GM19238 (cell line): ENCODE measurements around the gene GXYLT2.
"Not testable (repeated sequence)": the region's sequence is repeated elsewhere in the genome, so short reads cannot be mapped to it uniquely, and the experiment has no call there.

Experiments used
- DNase-seq: peaks from one replicate; pipeline ENCODE4 v3.0.0; 2011; ENCODE audit warnings: low spot score; ENCODE audit not compliant: insufficient read length

Gene GXYLT2

DNA sequence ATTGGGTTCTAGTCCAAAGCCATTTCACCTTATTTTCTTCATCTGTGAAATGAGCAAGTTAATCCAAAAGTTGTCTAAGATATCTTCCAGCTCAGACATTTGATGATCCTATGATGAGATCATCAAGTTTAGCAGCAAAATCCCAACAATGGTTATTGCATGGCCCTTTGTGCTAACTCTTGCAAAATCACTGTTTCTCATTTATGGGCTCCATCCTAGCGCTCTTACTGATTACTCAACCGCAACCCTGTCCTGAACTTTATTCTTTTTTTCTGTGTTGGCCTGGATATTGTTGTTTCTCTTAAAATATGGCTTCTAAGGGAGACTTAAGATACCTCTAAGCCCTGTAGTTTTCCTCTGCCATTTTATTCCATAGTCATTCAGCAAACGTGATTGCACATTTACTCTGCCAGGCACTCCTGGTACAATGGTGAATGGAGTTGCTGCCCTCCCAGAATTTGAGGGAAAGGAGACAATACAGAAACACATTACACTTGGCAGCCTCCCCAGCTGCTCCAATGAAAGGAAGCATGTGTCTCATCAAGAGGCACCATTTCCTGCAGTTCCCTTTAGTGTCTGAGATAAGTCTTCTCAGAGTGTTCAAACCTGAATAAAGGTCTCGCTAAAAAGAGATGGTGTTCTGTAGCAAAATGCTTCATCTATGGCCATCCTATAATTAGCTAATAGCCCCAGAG, 4.4 kb downstream of the GXYLT2 start:
- no peak for DNase-seq

DNA sequence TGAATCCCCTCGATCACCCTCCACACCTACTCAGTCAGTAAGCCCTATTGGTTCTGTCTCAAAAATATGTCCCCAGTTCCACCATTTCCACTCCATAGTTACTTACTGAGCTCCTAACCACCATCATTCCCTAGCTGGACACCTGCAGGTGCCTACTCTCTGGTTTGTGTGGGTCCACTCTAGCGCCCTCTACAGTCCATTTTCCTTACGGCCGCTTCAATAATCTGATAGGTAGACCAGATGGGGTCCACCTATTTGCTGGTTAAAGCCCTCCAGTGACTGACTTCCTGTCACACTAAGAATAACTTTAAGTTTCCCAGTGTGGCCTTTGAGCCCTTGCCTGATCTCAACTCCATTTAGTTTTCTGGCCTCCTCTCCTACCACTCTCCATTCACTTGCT, 5.0 kb downstream of the GXYLT2 start:
- no peak for DNase-seq

DNA sequence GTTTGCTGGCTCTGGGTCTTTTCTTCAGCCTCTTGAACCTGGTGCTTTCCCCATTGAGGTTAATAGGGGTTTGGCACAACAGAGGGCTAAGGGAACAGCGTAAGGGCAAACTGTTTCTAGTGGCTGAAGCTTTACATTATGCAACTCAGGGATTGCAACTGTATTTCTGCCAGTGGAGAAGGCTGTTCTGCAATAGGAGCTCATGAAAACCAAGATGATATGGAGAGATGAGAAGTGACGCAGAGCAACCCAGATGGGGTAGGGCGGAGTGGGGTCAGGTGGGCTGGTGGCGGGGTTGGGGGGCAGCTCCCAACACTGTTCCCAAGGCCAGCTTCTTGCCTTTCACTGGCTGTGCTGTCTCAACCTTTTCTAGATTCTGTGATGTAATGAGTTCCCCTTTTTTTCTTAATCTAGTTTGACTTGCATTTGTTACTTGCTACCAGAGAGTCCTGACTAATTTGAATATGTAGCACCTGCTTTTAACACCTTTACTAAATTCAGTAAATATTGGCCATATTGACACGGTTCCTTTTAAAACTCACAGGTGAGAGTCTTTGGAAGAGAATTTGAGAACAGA, 7.2 kb downstream of the GXYLT2 start:
- DNase-seq: no peak

DNA sequence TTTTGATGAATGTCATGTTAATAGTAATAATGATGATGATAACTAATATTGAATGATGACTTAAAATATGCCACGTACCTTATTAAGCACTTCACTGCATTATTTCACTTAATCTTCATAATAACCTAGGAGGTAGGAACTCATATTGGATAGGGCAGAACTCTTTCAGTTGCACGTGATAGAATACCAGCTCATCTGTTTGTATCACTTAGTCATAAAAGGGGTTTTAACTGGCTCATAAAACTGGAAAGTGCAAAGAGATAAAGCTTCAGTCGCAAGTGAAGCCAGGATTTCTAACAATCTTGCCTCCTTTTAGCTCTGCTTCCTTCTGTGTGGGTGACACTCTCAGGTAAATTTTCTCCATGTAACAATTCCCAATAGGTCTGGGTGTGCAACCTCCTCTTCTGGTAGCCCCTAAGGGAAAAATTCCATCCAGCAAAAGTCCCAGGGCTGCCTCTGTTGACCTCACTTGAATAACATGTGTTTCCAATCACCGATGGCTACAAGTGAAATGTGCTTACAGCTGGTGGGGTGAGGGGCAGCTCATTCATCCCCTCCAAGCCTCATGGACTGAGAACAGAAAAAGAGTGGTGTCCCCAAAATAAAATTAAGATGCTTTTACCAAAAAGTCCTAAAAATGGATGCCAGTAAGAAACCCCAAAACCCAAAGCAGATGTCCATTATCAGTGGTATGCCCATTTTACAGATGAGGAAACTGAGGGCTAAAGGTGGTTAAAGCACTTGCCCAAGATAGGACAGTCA, 9.3 kb downstream of the GXYLT2 start:
- no peak for DNase-seq

DNA sequence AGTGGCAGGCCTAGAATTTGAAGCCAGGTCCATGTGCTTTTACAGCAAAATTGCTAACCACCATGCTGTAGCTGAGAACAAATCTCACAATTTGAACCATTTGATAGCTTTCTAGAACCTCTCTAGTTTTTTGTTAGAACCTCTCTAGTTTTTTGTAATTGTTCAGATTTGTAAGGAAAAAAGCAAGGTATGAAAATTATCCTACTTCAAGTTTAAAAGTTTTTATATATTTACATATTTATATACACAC, 9.8 kb downstream of the GXYLT2 start:
- DNase-seq: no peak

DNA sequence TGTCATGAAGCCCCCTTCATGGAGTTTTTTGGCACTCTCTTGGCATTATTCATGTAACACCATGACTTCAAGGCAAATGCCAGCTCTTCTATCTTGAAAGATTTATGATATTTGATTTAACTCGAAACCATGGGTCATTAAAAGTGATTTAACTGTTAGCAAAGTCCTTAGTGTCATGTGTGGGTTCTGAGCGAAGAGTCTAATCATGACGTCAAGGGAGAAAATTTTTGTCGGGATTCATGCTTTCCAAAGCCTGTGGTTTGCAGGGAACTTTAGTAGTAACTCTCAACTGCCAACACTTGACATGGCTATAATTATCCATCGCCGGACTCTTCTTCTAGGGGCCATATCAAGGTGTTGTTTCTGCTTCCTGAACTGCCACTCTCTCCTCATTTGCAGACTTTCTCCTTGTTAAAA, 11.5 kb downstream of the GXYLT2 start:
- DNase-seq: no peak

DNA sequence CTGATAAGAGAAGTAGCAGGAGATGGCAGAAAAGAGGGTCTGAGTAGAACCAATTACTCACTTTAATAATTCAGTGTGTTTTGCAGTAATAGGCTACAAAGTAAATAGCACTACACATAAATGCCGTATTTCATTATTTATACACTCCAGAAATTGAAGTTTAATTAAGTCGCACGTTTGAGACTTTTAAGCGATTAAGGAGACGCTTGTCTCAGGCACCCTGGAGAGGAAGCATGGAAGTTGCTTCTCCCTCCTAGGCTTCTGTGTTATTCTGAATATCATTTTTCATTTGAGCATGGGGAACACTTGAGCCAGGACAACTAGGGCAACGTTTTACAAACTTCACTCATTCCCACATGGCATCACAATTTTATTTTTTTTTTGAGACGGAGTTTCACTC, 12.2 kb downstream of the GXYLT2 start:
- no peak for DNase-seq

DNA sequence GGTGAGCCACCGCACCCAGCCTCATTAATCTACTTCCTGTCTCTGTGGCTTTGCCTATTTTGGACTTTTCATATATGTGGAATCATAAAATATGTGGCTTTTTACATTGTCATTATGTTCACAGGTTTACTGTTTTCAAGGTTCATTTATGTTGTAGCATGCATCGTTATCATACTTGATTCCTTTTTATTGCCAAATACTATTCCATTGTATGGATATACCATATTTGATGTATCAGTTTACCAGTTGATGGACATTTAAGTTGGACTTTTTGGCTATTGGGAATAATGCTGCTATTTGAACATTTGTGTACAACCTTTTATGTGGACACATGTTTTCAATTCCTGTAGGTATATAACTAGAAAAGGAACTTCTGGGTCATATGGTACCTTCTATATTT, 14.0 kb downstream of the GXYLT2 start:
- no peak for DNase-seq

DNA sequence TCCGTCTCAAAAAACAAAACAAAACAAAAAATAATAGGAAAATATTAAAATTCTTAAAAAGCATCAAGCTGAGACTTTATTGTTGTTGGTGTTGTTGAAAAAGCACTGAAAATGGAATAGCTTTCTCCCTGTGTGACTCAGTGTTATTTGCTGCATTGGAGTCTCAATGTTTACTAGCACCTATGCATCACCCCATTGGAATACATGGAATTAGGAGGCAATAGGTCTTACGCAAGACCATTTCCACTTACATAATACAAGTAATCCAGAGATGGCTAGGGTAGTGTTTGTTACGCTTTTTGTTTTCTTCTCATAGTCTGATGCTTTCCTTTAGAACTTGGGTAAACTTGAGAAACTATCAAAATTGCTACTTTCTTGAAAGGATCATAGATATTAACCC, 15.2 kb downstream of the GXYLT2 start:
- no peak for DNase-seq

DNA sequence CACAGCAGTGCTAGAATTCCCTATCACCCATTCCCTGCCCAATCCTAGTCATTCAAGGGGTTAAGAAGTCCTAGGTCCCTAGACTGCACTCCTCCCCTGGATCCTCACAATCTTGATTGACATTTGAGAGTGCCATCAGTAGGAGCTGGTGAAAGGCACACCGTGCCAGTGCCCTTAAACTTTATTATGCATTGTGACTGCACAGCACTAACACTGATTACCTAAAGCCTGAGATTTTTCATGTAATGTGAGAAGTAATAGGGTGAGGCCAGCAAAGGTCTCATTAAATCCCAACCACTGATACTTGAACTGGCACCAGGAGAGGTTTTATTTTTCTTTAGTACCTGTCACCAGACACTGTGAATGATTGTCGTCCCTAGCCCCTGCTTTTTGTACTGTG, 16.3 kb downstream of the GXYLT2 start:
- no peak for DNase-seq

DNA sequence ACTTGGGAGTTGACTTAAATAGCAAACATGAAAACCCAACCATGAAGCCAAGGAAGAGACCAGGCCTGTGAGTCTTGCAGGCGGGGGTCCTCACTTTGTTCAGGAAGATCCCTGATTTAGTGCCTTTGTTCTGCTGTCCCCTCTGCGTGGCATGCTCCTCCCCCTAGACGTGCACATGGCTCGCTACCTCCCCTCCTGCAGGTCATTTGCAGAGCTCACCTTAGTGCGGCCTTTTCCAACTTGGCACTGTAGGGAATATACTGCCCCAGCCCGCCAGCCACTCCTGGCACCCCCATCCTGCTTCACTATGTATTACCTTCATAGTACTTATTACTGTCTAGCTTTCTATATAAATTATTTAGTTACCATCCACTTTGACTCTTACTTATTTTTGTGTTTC, 18.3 kb downstream of the GXYLT2 start:
- DNase-seq: no peak

DNA sequence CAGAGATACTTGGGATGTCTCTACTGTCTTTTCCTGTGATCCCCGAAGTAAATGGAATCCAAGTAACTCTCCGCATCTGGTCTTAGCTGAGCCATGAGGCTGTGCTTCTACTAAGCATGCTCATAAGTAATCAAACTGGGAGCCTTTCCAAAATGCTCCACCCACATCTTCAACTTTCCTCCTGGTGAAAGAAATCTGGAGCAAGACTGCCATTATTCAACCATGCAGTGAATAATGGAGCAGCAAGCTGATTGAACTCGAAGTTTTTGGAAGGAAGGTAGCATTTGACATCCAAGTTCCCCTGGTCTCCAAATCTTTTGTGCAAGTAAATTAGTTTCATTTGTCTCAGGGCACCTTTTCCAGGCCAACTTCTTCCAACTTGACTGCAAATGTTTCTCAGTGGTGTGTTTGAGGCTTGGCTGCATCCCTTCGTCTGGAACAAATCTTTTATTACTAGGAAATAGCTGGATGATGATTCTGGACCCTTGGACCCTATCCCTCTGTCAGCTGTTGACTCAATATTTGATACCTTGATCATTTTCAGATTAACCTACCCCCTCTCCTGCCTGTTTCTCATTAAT, 19.4 kb downstream of the GXYLT2 start:
- no peak for DNase-seq

DNA sequence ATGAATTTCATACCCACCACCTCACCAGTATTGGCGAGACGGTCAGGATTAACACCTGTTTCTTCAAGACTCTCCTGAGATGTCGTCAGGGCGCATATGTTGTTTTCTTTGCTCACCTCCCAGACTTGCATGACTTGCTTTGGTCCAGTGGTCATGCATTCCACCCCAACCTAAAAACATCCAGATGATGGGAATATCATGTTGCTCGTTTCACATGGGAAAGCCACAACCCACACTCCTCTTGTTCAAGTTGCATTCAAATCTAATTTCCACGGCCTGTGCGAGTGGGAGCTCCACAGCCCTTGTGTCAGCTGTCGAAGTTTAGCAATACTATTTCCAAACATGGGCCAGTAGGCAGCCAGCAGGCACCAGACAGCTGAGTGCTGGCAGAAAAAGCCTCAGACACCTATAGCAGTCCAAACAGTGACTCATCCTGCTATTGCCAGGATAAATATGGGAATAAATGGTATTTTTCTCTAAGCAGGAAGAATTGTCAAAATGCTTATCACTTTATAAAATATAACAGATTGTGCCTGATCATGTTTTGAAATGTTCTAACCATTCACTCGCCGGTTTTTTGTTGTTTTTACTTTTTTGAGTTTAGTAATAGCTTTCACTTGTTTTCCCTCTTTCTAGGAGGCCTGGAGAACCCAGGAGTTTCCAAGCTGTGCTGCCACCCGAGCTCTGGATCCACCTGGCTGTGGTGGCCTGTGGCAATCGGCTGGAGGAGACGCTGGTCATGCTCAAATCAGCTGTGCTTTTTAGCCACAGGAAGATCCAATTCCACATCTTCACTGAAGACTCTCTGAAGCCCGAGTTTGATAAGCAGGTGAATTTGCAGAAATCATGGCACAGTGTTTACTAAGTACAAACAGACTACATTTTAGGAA, 20.1 kb downstream of the GXYLT2 start:
- no peak for DNase-seq

DNA sequence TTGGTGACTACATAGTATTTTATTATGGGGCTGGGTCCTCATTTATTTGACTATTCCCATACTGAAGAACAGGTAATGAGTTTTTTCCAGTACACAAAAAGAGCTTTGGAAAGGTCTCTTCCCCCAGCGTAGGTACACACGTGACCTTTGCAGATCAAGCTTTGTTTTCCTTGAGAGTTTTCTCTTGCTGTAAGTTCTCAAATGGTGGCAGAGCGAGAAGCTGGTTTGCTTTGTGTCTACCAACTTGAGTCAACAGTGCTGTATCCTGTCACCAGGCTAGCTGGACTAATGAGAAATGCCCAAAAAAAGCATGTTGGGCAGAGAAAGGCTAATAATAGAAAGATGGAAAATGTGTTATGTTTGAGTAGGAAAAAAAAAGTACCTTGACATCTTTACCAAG, 21.7 kb downstream of the GXYLT2 start:
- DNase-seq: no peak

DNA sequence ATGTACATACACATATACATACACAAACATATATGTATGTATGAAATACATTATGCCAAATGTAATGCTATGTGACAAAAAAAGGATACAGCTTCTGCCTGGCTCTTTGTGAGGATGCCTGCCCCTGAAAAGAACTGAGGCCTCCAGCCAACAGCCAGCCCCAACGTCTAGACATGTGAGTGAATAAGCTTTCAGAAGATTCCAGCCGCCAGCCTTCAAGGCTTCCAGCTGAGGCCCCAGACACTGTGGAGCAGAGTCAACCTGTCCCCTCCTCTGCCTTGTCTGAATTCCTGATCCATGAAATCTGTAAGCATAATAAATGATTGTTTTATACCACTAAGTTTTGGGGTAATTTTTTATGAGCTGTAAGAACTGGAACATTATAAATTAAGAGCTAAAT, 24.7 kb downstream of the GXYLT2 start:
- no peak for DNase-seq

DNA sequence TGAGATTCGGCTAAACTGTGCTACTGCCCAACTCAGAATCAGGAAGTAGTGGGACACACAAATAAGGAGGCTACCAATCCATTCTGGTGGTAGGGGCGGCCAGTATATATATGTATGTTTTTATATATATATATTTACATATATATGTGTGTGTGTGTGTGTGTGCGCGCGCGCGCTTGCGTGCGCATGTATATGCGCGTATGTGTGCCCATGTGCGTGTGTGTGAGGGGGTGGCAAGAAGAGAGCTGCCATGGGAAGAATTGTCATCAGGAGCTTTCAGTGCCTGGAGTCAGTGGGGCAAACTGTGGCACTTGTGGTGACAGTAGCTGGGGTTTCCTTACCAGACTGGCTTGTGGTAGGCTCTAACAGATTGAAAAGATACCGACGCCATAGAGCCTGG, 26.5 kb downstream of the GXYLT2 start:
- DNase-seq: no peak

DNA sequence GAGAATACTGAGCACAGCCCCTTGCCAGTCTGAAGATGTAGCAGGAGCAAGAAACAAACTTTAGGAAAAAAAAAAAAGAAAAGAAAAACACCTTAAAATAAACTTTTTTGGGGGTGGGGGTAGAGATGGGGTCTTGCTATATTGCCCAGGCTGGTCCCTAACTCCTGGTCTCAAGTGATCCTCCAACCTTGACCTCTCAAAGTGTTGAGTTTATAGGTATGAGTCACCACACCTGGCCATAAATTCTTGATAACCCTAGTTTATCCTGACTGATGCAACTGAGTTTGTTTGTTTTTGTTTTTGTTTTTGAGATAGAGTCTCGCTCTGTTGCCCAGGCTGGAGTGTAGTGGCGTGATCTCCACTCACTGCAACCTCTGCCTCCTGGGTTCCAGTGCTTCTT, 28.4 kb downstream of the GXYLT2 start:
- no peak for DNase-seq

DNA sequence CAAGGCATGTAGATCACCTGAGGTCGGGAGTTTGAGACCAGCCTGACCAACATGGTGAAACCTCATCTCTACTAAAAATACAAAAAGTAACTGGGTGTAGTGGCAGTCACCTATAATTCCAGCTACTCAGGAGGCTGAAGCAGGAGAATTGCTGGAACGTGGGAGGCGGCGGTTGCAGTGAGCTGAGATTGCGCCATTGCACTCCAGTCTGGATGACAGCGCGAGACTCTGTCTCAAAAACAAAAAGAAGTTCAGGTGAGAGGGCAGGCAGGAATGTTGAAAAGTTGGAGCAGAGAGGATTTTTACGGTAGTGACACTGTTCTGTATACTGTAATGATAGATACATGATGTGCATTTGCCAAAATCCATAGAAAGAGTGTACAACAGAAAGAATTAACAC, 31.7 kb downstream of the GXYLT2 start:
- no peak for DNase-seq

DNA sequence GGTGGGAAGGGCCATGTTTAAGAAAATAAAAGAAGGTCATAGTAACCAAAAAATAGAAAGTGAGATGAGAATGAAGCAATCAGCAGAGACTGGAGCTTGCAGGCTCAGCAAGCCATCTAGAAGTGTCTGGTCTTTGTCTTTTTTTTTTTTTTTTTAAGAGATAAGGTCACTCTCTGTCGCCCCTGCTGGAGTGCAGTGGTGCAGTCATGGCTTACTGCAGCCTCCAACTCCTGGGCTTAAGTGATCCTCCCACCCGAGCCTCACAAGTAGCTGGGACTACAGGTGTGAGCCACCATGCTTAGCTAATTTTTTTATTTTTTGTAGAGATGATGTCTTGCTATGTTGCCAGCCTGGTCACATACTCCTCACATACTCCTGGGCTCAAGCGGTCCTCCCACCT, 36.2 kb downstream of the GXYLT2 start:
- DNase-seq: no peak

DNA sequence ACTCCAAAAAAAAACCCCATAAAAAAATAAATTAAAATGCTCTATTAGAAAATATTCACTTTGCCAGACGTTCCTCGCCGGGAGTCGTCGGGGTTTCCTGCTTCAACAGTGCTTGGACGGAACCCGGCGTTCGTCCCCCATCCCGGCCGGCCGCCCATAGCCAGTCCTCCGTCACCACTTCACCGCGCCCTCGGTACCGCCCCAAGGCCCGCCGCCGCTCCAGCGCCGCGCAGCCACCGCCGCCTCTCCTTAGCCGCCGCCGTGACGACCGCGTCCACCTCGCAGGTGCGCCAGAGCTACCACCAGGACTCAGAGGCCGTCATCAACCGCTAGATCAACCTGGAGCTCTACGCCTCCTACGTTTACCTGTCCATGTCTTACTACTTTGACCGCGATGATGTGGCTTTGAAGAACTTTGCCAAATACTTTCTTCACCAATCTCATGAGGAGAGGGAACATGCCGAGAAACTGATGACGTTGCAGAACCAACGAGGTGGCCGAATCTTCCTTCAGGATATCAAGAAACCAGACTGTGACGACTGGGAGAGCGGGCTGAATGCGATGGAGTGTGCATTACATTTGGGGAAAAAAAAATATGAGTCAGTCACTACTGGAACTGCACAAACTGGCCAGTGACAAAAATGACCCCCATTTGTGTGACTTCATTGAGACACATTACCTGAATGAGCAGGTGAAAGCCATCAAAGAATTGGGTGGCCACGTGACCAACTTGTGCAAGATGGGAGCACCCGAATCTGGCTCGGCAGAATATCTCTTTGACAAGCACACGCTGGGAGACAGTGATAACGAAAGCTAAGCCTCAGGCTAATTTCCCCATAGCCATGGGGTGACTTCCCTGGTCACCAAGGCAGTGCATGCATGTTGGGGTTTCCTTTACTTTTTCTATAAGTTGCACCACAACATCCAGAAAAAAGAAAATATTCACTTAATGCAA, 41.2 kb downstream of the GXYLT2 start:
- not testable (repeated sequence) for DNase-seq

DNA sequence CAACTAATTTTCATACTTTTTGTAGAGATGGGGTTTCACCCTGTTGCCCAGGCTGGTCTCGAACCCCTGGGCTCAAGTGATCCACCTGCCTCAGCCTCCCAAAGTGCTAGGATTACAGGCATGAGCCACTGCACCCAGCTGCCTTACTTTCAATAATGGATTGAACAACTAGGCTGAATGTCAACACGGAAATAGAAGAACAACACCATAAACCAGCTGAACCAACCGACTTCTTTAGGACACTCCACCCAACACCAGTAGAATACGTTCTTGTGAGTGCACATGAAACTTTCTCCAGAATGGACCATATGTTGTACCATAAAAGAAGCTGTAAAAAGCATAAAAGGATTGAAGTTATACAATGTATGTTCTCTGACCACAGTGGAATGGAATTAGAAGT, 42.9 kb downstream of the GXYLT2 start:
- DNase-seq: no peak
